ENCODE measurements around the gene TTLL3.
"Not testable (repeated sequence)": the region's sequence is repeated elsewhere in the genome, so short reads cannot be mapped to it uniquely, and the experiment has no call there.

TTLL3 gene, protein sequence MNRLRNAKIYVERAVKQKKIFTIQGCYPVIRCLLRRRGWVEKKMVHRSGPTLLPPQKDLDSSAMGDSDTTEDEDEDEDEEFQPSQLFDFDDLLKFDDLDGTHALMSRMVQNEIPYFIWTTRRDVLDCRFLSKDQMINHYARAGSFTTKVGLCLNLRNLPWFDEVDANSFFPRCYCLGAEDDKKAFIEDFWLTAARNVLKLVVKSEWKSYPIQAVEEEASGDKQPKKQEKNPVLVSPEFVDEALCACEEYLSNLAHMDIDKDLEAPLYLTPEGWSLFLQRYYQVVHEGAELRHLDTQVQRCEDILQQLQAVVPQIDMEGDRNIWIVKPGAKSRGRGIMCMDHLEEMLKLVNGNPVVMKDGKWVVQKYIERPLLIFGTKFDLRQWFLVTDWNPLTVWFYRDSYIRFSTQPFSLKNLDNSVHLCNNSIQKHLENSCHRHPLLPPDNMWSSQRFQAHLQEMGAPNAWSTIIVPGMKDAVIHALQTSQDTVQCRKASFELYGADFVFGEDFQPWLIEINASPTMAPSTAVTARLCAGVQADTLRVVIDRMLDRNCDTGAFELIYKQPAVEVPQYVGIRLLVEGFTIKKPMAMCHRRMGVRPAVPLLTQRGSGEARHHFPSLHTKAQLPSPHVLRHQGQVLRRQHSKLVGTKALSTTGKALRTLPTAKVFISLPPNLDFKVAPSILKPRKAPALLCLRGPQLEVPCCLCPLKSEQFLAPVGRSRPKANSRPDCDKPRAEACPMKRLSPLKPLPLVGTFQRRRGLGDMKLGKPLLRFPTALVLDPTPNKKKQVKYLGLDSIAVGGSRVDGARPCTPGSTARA

DNA sequence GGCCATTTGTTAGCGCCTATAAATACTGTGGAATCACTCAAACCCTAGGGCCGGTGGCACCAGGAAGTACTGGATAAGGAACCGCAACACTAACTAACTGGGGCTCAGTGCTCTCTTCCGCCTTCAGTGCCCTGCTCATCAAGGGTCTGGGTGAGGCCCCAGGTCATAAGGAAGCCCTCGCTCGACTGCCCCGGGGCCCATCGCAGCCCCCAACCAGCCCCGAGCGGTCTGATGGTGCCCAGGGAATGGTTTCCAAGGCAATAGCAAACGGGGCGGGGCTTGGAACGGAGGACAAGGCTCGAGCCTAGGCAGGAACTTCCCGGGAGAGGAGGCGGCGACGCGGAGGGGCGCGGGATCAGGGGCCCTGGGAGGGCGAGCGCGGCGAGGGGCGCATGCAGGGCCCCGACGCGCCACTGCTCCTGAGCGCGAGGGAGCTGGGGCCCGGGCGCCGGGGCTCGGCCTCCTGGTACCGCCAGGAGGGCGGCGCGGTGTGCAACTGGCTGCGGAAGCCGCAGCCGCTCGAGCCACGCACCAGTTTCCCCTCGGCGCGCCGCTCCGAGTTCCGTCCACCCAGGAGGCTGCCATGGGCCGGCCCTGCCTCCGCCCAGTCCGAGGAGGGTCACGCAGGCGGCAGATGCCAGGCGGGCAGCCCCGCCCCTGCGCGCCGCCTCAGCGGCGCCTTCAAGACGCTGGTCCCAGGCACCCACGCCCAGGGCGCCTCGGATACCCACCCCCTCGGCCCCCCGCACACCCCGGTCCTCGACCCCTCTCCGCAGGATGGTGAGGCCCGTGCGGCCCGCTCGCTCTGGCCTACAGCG lies at the start of gene TTLL3:
TTLL3 (plus strand) TSS at position 648 of the 818 bp plus-strand sequence. CDS start 400 bp downstream, outside the sequence.
- peak within 1 kb of the TSS; percentile 56 to 82 (median 76) for H3K4me3 ChIP-seq

DNA sequence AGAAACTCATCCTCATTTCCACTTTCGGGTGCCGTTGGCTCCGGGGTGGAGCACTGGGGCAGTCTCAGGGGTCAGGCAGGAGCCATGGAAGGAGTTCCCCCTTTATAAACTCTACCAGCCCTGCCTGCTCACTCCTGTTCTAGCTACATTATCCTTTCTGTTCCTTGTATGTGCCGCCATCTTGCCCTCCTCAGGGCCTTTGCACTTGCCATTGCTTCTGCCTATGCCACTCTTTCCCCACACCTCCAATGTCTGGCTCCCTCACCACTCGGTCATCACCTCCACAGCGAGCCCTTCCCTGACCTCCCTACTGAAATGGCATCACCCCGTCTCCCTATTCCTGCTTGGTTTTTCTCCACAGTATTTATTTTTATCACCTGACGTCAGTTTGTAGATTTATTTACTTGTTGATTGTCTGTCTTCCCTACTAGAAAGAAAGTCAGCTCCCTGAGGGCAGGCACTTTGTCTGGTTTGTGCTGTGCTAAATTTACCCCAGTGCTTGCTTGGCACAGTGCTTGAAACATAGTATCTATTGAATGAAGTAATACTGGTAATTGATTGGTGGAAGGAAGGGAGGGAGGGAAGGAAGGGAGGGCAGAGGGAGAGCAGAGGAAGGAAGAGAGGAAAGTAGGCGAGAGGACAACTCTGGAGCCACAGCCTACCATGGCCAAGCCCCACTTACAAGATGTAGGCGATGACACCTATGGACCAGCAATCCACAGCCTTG lies 49.1 kb upstream of the TTLL3 start:
- Histone ChIP-seq H3K27ac (no peak overlapping the region), H3K4me3 (no peak overlapping the region)

More for the DNA sequence above, at the start of gene TTLL3:
- peak within 1 kb of the TSS; percentile 78 to 99 (median 95) for H3K27ac ChIP-seq

DNA sequence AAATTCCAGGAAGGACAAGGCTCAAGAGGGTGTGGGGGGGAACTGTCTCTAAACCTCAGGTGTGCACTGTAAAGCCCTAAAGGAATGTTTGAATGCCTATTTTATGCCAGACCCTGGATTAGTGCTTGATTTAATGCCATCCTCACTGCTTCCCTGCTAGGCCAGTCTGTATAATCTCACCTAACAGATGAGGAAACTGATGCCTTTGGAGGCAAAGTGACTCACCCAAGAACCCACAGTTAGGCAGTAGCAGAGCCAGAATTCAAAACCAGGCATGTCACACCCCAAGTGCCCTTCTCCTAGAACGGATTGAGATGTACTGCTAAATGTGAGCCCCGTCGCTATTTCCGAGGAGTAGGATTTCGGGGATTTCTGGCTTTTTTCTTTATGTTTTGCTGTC lies 48.1 kb upstream of the TTLL3 start:
- Histone ChIP-seq H3K27ac (no peak overlapping the region), H3K4me3 (no peak overlapping the region)

DNA sequence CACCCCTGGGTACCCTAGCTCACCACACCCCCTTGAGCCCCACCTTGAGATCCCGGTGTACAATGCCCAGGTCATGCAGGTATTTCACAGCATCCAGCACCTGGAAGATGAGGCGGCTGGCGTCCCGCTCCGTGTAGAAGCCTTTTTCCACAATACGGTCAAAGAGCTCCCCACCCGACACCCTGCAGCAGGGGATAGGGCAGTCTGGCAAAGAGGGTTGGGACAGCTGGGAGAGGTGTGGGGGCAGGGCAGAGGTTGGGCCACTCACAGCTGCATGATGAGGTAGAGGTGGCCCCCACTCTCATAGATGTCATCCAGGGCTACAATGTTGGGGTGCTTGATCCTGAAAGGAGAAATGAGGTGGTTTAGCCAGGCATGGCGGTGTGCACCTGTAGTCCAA lies 47.2 kb upstream of the TTLL3 start:
- Histone ChIP-seq H3K4me3 (no peak overlapping the region), H3K27ac (no peak overlapping the region)

DNA sequence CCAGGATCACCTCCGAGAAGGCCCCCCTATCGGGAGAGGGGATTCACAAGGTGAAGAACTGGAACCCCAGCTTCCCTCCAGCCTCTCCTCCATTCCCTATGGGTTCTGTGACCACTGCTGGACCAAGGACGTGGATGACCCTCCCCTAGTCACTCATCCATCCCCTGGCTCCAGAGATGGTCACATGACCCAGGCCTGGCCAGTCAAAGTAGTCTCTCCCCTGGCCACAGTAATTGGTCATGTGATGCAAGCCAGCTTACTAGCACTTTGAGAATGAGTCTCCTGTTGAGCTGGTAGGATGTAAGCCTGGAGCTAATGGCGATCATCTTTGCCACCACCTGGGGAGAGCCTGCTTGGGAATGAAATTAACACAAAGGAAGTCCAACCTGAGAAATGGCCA lies 44.2 kb upstream of the TTLL3 start:
- no peak overlapping the region for H3K27ac ChIP-seq
- no peak overlapping the region for H3K4me3 ChIP-seq

DNA sequence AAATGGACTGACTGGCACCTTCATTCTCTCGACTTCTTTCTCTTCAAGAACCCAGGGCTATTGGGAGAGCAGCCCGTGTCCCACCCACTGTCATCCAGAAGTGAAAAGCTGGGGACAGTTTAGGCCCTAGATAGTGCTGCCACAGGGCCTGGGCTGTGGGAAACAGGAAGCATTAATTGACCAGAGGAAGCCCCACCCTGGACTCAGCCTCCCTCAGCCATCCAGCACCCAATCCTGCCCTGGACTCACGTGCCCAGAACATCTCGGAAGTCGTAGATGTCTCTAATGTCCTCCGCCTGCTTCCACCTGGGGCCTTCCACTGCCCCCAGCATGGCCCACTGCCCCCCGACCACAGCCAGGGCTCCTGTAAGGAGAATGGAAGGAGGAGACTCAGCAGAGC lies 42.6 kb upstream of the TTLL3 start:
- Histone ChIP-seq H3K4me3 (no peak overlapping the region), H3K27ac (peak overlapping the region in 5 of 21 experiments; percentile 16 to 83 (median 21))

DNA sequence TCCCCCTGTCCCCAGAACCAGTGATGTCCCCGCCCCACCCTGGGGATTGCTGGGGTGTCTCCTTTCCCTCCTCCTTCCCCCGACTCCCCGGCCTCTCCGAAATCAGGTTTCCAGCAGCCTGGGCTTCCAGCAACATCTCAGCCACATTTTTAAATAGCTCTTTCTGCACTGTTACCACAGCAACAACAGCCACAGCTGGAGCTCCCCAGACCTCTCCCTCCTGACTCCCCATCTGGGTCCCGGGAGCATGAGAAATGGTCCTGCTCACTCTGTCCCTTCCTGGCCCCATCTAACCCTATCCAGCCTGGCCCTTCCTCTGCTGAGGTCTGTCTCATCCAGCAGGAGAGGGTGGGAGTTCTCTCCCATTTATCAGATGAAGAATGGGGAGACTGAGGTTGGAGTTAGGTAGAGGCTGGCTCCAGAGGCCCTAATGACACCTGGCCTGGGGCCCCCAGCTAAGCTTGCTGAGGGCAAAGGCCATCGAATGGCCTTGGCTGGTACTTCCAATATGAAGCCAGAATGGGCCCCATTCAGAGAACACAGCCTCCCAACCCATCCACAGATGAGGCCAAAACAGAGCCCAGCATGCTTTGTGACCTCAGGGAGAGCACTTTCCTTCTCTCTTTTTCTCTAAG lies 41.8 kb upstream of the TTLL3 start:
- Histone ChIP-seq H3K27ac (peak overlapping the region in 7 of 21 experiments; percentile 5 to 84 (median 79)), H3K4me3 (no peak overlapping the region)

DNA sequence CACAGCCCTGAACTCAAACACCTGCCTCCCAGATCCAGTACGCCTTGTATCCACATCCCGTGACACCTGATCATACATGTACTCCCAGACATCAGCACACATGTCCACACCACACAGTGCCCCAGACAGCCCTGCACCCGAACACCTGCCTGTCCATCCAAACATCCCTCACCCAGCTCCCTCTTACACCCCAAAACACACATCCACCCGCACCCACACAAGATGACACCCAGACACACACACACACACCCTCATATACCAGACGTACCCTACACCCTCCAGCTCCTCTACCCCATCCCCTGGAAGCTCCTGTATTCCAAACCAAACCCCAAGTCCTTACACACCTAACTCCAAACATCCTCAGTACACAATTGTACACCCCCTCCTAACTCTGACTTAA lies 41.0 kb upstream of the TTLL3 start:
- Histone ChIP-seq H3K4me3 (peak overlapping the region; percentile 40 to 65 (median 49)), H3K27ac (peak overlapping the region in 13 of 21 experiments; percentile 17 to 84 (median 79))

DNA sequence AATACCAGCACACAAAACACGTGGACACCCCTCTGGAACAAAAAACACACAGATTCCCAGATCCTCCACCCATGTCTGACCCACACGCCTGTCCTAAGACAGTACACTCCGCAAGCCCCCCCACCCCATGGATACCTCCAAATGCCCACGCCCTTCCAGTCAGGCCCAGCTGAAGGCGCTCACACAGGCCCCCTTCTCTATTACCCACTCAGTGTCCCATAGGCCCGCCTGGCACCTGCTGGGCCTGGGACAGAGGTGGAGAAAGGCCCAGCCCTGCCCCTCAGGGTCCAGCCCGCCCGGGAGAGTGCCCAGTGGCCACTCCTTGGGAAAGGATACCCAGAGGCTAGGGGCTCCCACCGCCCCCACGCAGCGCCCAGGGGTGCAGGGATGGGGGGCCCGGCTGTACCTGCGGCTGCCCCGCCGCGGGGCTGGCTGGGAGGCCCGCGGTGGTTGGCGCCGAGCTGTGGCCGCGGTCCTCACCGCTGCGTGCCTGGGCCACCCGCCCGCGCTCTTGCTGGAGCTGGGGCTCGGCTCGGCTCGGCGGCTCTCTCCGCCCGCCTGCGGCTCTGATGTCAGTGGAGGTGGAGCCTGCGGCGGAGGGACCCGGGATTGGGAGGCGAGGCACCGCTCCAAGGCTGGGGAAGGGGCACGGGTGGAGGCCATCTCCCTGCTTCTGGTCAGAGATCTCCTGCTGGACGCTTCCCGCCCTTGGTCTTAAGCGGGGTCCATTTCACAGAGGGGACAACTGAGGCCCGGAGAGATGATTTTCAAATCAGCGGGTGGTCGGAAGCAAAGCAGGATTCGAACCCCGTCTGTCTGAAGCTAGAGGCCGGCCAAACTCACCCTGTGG lies 40.4 kb upstream of the TTLL3 start, which contains the start of gene CAMK1:
CAMK1 (minus strand) TSS at position 522 of the 850 bp plus-strand sequence. CDS start 2,198 bp downstream, outside the sequence.
- peak within 1 kb of the TSS; percentile 40 to 65 (median 49) for H3K4me3 ChIP-seq

DNA sequence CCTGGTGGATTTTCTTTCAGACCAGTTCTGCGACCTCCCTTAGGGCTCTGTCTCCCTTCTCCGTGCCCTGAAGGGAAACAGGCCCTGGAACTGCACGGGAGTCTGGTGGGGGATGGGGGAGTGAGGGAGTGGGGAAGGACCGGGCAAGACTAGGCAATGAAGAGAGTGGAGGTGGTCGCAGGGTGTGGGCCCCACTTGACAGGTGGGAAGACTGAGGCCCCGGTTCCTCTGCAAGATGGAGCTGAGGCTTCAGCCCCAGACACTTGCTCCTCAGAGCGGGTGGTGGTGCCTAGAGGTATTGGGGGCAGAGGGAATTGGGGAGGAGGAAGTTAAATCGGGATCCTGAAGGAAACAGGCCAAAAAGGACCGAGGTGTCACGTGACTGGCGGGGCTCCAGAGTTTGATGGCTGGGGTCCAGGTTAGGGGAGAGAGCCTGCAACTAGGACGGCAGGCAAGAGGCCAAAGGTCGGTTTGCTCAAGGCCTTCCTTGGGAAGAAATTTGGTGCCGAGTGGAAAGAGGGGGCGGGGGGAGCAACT lies 39.7 kb upstream of the TTLL3 start:
- peak overlapping the region in 19 of 21 experiments; percentile 17 to 84 (median 79) for H3K27ac ChIP-seq
- peak overlapping the region; percentile 40 to 65 (median 49) for H3K4me3 ChIP-seq

More for the DNA sequence above, 40.4 kb upstream of the TTLL3 start, which contains the start of gene CAMK1:
- peak within 1 kb of the TSS in 20 of 21 experiments; percentile 17 to 84 (median 78) for H3K27ac ChIP-seq

DNA sequence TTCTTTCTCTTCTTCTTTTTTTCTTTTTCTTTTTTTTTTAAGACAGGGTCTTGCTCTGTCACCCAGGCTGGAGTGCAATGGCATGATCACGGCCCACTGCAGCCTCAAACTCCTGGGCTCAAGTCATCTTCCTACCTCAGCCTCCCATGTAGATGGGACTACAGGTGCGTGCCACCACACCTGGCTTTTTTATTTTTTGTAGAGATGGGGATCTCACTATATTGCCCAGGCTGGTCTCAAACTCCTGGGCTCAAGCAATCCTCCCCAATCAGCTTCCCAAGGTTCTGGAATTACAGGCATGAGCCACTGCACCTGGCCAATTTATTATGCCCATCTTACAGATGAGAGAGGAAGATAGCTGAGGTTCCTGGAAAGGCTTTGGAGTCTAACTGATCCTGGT lies 39.1 kb upstream of the TTLL3 start:
- H3K4me3 ChIP-seq, H3K27ac ChIP-seq: not testable (repeated sequence)

DNA sequence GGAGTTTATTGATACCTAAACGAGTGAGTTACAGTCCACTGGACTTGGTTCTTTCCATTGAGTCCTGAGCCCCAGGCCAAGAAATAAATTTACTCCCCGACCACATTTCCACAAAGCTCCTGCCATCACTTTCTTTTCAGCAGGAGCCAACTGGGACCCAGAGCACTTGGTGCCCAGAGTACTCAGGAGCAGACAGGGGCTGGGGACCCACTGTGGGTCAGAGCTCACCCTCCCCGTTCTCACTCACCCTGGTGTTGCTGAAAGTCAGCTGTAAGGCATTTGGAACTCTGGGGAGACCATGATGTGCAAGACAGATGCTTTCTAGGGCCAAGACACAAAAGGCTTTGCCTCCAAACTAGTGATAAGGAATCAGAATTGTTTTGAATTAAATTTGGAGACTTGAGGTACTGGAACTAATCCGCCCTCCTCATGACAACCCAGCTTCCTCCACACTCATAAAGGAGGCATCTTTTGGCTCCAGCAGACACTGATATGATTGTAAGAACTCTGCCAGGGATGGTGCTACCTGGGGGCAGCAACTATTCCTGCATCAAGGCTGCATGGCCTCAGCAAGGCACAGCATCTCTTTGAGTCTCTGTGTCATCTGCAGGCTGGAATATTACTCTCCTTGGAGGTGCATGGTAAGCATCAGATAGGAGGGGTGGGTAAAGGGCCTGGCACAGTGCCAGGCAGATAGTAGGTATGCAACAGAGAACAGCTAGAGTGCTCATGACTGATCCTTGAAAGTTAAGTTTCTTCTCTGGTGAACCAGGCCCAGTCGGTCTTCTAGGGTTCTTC lies 33.0 kb upstream of the TTLL3 start:
- Histone ChIP-seq H3K27ac (peak overlapping the region in 1 of 21 experiments; percentile 14), H3K4me3 (no peak overlapping the region)

DNA sequence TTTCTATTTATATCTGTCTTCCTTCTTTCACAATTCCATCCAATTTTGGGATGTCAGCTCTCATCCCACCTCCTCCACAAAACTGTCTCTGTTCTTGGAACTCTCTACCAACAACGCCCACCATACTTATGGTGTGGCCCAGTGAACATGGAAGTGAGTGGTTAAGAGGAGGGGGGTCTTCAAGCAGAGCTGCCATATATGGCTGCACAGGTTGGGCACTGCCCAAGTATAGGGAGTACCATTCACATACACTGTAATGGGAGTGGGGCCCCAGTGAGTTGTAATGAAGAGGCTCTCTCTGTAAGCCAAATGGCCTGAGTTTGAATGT lies 32.4 kb upstream of the TTLL3 start:
- H3K4me3 ChIP-seq, result no peak overlapping the region
- peak overlapping the region in 2 of 21 experiments; percentile 8 to 14 for H3K27ac ChIP-seq

DNA sequence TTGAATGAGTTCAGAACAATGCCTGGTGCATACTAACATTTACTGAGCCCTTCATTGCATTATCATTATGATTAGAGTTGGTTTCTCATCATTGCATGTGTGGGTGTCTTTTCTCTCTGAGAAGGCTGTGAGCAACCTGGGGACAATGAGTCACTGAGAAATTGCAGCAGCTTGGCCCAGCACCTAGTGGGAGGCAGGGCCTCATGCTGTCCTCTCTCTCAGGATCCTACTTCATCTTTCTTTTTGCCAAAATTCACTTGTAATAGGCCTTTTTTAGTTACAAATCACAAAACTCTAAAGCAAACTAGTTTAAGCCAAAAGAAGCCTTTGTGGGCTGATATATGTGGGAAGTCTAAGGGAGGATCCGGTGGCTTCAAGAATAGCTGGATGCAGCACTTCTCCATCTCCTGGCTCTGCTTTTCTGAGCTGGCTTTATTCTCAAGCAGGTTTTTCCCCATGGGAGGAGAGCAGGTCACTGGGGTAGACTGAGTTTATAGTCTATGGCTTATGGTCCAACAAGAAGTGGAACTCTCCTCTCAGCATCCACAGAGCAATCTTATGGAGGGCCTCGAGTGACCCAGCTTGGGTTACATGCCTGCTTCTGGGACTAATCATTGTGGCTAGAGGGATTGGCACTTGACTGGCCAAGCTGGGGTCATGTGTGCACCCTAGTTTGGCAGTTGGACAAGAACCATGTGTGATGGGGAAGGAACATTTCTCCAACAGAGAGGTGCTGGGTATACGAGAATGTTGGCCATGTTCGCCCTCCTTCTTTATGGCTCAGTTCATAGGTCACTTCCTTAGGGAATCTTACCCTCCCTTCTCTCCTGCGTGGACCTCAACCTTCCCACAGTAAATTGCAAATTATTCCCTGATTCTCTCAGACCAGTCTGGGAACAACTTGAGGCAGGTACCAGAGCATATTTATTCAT lies 31.7 kb upstream of the TTLL3 start:
- Histone ChIP-seq H3K27ac (peak overlapping the region in 9 of 21 experiments; percentile 2 to 88 (median 62)), H3K4me3 (no peak overlapping the region)

DNA sequence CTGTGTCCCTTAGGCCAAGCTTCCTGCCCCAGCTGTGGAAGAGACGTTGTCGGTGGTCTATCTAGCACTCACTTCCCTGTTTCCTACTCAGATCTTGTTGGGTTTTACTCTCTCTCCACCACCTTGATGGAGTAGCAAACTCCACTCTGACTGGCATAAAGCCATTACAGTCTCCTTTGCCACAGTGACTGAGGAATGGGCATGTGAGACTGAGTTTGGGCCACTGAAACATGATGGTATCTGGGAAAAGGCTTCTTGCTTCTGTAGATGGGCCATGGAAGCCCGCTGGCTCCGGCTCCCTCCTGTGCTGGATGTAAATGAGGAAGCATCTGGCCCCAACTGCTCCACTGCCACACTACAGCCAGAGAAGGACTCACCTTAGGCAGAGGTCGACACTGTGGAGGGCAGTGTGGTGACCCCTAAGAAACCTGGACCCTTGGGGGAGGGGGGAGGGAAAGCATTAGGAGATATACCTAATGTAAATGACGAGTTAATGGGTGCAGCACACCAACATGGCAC lies 30.9 kb upstream of the TTLL3 start:
- Histone ChIP-seq H3K27ac (peak overlapping the region in 11 of 21 experiments; percentile 2 to 88 (median 77)), H3K4me3 (no peak overlapping the region)

Data from skin epidermis (tissue), 12 donors.